Gastroesophageal sphincter (tissue), 3 donors: Measurements from ENCODE around the gene ZNF784.

ENCODE experiments used
- CTCF ChIP-seq, 4 experiments: fragments of 200-600 bp in 2 of 4; fragments of 450-650 bp in 2 of 4; sonication (generic) in 1 of 4; IDR thresholded peaks; one replicate each; pipeline ENCODE4 v1.5.1; 2017 to 2019; ENCODE audit warnings: antibody characterized with exemption in 4 of 4, mild to moderate bottlenecking in 2 of 4, moderate library complexity in 2 of 4
- EP300 ChIP-seq: sonication (generic); formaldehyde crosslinking; IDR thresholded peaks from one replicate; pipeline ENCODE4 v1.6.1; 2017; ENCODE audit warnings: antibody characterized with exemption, mild to moderate bottlenecking
- POLR2AphosphoS5 ChIP-seq: sonication (generic); formaldehyde crosslinking; IDR thresholded peaks from one replicate; pipeline ENCODE4 v1.6.1; 2017; ENCODE audit warnings: antibody characterized with exemption

- TF ChIP-seq EP300 (no peak), CTCF (IDR thresholded peaks at IDR 0.05) (no peak), POLR2AphosphoS5 (no peak)
Observed at GRCh38 chr19:55579766-55580621, 44.4 kb downstream of the ZNF784 start.
